Subcutaneous adipose tissue (tissue), 4 donors: Measurements from ENCODE around the gene AHRR. TPM values are rescaled to one million over a fixed set of nuclear protein-coding genes. Genes with fewer than 3 reads are reported as not detected.

Experiments used
- total RNA-seq, 4 donors: library from RNA; depleted of rRNA; stranded (reverse); fragments of >200 nt; gene quantifications; one replicate each; pipeline ENCODE4 v1.1.0, GENCODE V29; 2016
- TF ChIP-seq, protein P1 (sequence below): fragments of 450-650 bp; IDR thresholded peaks from one replicate; pipeline ENCODE4 v1.5.1; 2016; ENCODE audit warnings: low read depth, mild to moderate bottlenecking, control low read depth, antibody characterized with exemption, moderate library complexity

The AHRR gene
- total RNA-seq, 4 donors from 2014 or later: 0.34 to 1.1 (median 0.46) TPM

GRCh38 chr5:371811-372555, 50.5 kb downstream of the AHRR start:
- TF ChIP-seq, protein P1, sequence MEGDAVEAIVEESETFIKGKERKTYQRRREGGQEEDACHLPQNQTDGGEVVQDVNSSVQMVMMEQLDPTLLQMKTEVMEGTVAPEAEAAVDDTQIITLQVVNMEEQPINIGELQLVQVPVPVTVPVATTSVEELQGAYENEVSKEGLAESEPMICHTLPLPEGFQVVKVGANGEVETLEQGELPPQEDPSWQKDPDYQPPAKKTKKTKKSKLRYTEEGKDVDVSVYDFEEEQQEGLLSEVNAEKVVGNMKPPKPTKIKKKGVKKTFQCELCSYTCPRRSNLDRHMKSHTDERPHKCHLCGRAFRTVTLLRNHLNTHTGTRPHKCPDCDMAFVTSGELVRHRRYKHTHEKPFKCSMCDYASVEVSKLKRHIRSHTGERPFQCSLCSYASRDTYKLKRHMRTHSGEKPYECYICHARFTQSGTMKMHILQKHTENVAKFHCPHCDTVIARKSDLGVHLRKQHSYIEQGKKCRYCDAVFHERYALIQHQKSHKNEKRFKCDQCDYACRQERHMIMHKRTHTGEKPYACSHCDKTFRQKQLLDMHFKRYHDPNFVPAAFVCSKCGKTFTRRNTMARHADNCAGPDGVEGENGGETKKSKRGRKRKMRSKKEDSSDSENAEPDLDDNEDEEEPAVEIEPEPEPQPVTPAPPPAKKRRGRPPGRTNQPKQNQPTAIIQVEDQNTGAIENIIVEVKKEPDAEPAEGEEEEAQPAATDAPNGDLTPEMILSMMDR: no peak

DNA sequence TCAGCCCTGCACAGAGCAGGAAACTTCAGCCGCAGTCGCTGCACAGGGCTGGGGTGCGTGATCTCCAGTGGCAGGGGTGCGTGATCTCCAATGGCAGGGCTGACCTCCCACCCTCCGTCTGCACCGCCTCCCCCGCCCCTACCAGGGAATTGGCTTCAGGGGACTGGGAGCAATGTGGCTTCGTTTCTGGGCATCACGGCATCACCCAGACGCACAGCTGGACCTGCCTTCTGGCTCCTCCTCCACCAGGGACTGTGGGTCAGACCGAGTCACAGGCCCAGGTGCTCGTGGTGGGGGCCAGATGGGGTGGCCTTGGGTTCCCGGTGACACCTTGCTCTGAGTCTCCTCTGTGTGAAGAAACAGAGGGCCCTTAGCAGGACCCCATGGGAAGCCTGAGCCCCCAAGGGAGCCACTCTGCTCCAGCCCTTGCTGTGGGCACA, 51.1 kb downstream of the AHRR start:
- TF ChIP-seq, protein P1: no peak

DNA sequence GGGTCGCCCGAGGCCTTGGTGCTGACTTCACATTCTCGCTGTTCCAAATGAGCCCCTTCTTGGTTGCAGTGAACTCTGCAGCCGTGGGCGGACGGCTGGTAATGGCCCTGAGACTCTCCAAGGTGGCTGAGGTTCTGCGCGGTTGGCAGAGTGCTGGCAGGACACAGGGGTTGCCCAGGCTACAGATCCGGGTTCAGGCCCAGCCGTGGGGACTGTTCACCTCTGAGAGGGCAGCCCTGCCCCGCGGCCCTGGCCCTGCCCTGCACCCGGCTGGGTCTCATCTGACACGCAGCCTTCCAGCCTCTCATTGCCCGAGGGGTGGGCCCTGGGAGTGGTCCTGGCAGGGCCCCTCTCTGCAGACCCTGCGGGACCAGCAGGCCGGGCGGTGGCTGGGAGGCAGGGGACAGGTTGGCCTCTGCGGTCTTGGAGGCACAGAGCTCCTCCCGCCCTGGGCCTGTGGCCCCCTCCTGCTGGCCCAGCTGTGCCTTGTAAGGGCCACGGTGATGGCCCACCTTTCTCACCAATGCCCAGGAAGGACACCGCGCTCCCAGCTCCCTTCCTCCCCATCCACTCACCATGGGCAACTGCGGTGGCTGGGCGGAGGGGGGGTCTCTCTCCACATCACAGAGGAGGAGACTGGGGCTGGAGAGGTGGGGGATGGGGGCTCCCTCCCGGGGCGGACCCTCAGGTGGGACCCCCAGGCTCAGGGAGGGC, 51.6 kb downstream of the AHRR start:
- TF ChIP-seq, protein P1: no peak

GRCh38 chr5:373710-374602, 52.4 kb downstream of the AHRR start:
- TF ChIP-seq, protein P1: no peak

GRCh38 chr5:374631-375335, 53.3 kb downstream of the AHRR start:
- TF ChIP-seq, protein P1: no peak

- TF ChIP-seq, protein P1: no peak
Observed at GRCh38 chr5:375336-375920, 53.9 kb downstream of the AHRR start.
